ENCODE data around the gene FAT1. TPM values are rescaled to one million over a fixed set of nuclear protein-coding genes. Genes with fewer than 3 reads are reported as not detected.
A peak's percentile ranks its signal among the peaks of the same experiment; 100 is the strongest.

FAT1 gene
- total and polyA plus RNA-seq, 9 of the 15 experiments (the other 6 are each of a cell fraction or from before 2014, with no cell fraction given) = 6.0 to 38.4 (median 21.4) TPM

- TF ChIP-seq NCOA2 (IDR thresholded peaks at IDR 0.05; ENCODE audit: partially characterized antibody in 2 of 2) = no peak
These were observed 169.1 kb downstream of the FAT1 start (continued) for GRCh38 chr4:186554539-186554913.

- Histone ChIP-seq H3K79me2 (ENCODE audit: control insufficient read depth, insufficient read depth, low read length) (no peaks in the 10 kb centered on the region), H3K27me3 (ENCODE audit: control insufficient read depth in 2 of 2, insufficient read depth in 2 of 2, low read length in 2 of 2) (peaks cover 29% of the 10 kb centered on the region in 2 experiments; a peak in 4 of 5 replicates), H3K4me2 (ENCODE audit: insufficient read depth, low read length) (no peak overlapping the region; the same call in 1 of the 2 replicates), H2AFZ (ENCODE audit: low read depth, low read length) (peak overlapping the region; percentile 14; the same call in 1 of the 2 replicates), H3K4me3 (no peak overlapping the region), H3K9ac (ENCODE audit: insufficient read depth in 1 of 2, low read depth in 2 of 2, low read length in 2 of 2) (no peak overlapping the region), H3K9me1 (ENCODE audit: control insufficient read depth, insufficient read depth, low read length) (no peaks in the 10 kb centered on the region), H3K9me3 (replicated peaks; ENCODE audit: control insufficient read depth, insufficient read depth, low read depth, low read length) (no peaks in the 10 kb centered on the region), H3K27ac (ENCODE audit: extremely low read depth, low read depth, low read length) (no peak overlapping the region), H3K36me3 (ENCODE audit: control insufficient read depth, insufficient read depth, low read length) (no peaks in the 10 kb centered on the region), H4K20me1 (replicated peaks; ENCODE audit: control insufficient read depth, insufficient read depth, low read length) (no peaks in the 10 kb centered on the region; the same call in 1 of the 2 replicates), H3K4me1 (replicated peaks in 1 of 2; ENCODE audit: control insufficient read depth in 2 of 2, insufficient read depth in 2 of 2, low read length in 2 of 2) (peaks cover 0 to 8% of the 10 kb centered on the region in 2 experiments; a peak in 1 of 5 replicates)
- DNase-seq (ENCODE audit: extremely low read depth in 1 of 4, low spot score in 3 of 4) = peak in 1 of 4 experiments; percentile 9
- TF ChIP-seq SAP30 (IDR thresholded peaks at IDR 0.05; ENCODE audit: borderline replicate concordance, insufficient read depth, low read depth, low read length, poor library complexity, severe bottlenecking) (no peak), HMBOX1 (IDR thresholded peaks at IDR 0.05) (no peak), ZNF175 (CRISPR knock-in tag; IDR thresholded peaks at IDR 0.05; ENCODE audit: low read depth) (no peak), SAFB2 (IDR thresholded peaks at IDR 0.05; ENCODE audit: borderline replicate concordance, low read depth, low read length, severe bottlenecking) (no peak), ZBTB7A (IDR thresholded peaks at IDR 0.05; ENCODE audit: borderline replicate concordance, control insufficient read depth, low read depth, low read length) (no peak), BMI1 (IDR thresholded peaks at IDR 0.05; ENCODE audit: low read length) (no peak), GABPB2 (CRISPR knock-in tag; conservative IDR thresholded peaks at IDR 0.05) (no peak), MYBL2 (IDR thresholded peaks at IDR 0.05; ENCODE audit: low read depth) (no peak), MYBL2 (CRISPR knock-in tag; IDR thresholded peaks at IDR 0.05; ENCODE audit: borderline replicate concordance) (no peak), ILF3 (IDR thresholded peaks at IDR 0.05; ENCODE audit: borderline replicate concordance) (no peak), NBN (IDR thresholded peaks at IDR 0.05; ENCODE audit: low read depth) (no peak), ZNF589 (CRISPR knock-in tag; IDR thresholded peaks at IDR 0.05; ENCODE audit: low read depth) (no peak), E2F4 (CRISPR knock-in tag; IDR thresholded peaks at IDR 0.05; ENCODE audit: low read depth) (no peak)
- TF ChIP-seq, protein P1, sequence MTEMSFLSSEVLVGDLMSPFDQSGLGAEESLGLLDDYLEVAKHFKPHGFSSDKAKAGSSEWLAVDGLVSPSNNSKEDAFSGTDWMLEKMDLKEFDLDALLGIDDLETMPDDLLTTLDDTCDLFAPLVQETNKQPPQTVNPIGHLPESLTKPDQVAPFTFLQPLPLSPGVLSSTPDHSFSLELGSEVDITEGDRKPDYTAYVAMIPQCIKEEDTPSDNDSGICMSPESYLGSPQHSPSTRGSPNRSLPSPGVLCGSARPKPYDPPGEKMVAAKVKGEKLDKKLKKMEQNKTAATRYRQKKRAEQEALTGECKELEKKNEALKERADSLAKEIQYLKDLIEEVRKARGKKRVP (CRISPR knock-in tag; IDR thresholded peaks at IDR 0.05) = no peak
- in situ Hi-C loops (cut with MboI) = no loop called here
- intact Hi-C loops (cut with micrococcal nuclease) = no loop called here
- FAIRE-seq = no peak
- no TSS peak for BruUV-seq (replicated peaks)
- POLR2A ChIA-PET = interaction anchor here (0.7 kb wide), 1 partner anchor 55 kb away, joined by 4 read pairs; no protein-coding TSS in a partner anchor
- CTCF ChIA-PET (ENCODE audit: low intra/inter-chr PET ratio) = no interaction called here
- 5% methylated on average over 11 of the region's 13 CpGs for WGBS (ENCODE audit: insufficient coverage, low coverage, missing lambda C conversion rate)
- peak; percentile 56 for ATAC-seq
These were observed 169.9 kb downstream of the FAT1 start for GRCh38 chr4:186553717-186554116.
